Activated CD4-positive, alpha-beta T cell treated with anti-CD3 and anti-CD28 coated beads, Interleukin-2, amount 50 U/mL, for 1 hour (primary cell): ENCODE data around the gene SEC14L1.
"Not testable (repeated sequence)": the region's sequence is repeated elsewhere in the genome, so short reads cannot be mapped to it uniquely, and the experiment has no call there.

Experiments
- DNase-seq: peaks from one replicate; pipeline ENCODE4 v3.0.0-alpha.2; 2020

SEC14L1 gene

GRCh38 chr17:77142689-77143088 lies 1.9 kb downstream of the SEC14L1 start:
- DNase-seq: no peak

GRCh38 chr17:77143306-77143705 lies 2.5 kb downstream of the SEC14L1 start:
- DNase-seq: no peak

- DNase-seq: no peak
These were observed 3.5 kb downstream of the SEC14L1 start for GRCh38 chr17:77144227-77144626.

GRCh38 chr17:77145224-77145611 lies 4.4 kb downstream of the SEC14L1 start:
- no peak for DNase-seq

- DNase-seq: no peak
These were observed 5.0 kb downstream of the SEC14L1 start for GRCh38 chr17:77145612-77146245.

GRCh38 chr17:77146246-77146632 lies 5.5 kb downstream of the SEC14L1 start:
- no peak for DNase-seq

GRCh38 chr17:77146882-77147281 lies 6.1 kb downstream of the SEC14L1 start:
- DNase-seq: no peak

- DNase-seq: no peak
These were observed 6.6 kb downstream of the SEC14L1 start for GRCh38 chr17:77147357-77147801.

- no peak for DNase-seq
These were observed 7.5 kb downstream of the SEC14L1 start for GRCh38 chr17:77148077-77148939.

GRCh38 chr17:77148940-77149510 lies 8.3 kb downstream of the SEC14L1 start:
- DNase-seq: no peak

GRCh38 chr17:77150196-77150595 lies 9.4 kb downstream of the SEC14L1 start:
- no peak for DNase-seq

GRCh38 chr17:77151186-77151585 lies 10.4 kb downstream of the SEC14L1 start:
- DNase-seq: no peak

GRCh38 chr17:77152056-77152455 lies 11.3 kb downstream of the SEC14L1 start:
- not testable (repeated sequence) for DNase-seq

GRCh38 chr17:77153472-77153871 lies 12.7 kb downstream of the SEC14L1 start:
- no peak for DNase-seq

GRCh38 chr17:77153999-77154586 lies 13.3 kb downstream of the SEC14L1 start:
- DNase-seq: no peak

GRCh38 chr17:77155125-77155524 lies 14.4 kb downstream of the SEC14L1 start:
- no peak for DNase-seq

GRCh38 chr17:77157766-77158165 lies 17.0 kb downstream of the SEC14L1 start:
- not testable (repeated sequence) for DNase-seq

- no peak for DNase-seq
These were observed 19.5 kb downstream of the SEC14L1 start for GRCh38 chr17:77160091-77160874.

- DNase-seq: no peak
These were observed 20.2 kb downstream of the SEC14L1 start for GRCh38 chr17:77160875-77161530.

GRCh38 chr17:77161953-77162352 lies 21.2 kb downstream of the SEC14L1 start:
- no peak for DNase-seq

GRCh38 chr17:77163001-77163400 lies 22.2 kb downstream of the SEC14L1 start:
- no peak for DNase-seq
